Amniotic stem cell (primary cell): Measurements from ENCODE around the gene C17orf50.

ENCODE experiments used
- DNase-seq: peaks from one replicate; lab custom pipeline; 2025; lab: John Stamatoyannopoulos, UW

The C17orf50 gene

DNA sequence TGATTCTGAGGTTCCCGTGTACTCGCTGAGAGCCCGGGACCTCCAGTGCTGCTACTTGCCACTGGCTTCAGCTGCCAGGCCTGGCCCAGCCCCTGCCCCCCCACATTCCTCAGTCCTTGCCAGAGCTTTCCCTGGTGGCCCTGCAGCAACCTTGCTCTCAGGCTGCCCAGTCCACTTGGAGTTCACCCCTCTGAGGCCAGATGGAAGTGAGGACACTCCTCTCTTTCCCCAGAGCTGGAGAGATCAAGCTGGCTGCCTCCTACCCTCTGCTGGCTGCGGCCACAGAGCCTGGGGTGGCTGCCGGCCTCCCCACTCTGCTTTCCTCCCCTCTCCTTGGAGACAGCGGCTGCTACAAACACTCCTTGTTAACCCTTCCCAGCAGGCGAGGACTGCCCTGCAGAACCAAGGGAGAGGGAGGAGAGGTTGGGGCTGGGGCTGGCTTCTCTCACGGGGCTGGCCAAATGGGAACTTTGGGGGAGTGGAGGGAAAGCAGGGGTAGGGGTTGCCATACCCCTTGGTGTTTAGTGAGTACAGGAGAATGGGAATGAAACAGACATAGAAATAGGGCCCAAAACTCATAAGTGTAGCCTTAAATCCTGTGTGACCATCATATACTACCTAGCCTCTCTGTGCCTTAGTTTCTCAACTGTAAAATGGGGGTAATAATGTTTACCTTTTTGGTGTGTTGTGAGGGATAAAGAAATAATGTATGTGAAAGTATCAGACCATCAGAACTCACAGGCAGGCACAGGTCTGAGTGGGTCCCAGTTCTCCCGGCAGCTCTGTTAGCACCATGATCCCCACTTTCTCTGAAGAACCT is 7.5 kb upstream of the C17orf50 start, which contains the start of gene GAS2L2:
Gene GAS2L2, minus strand, starts transcription at position 295 of the 820 bp plus-strand sequence. CDS start 389 bp downstream, outside the sequence.
- DNase-seq, result no peak

DNA sequence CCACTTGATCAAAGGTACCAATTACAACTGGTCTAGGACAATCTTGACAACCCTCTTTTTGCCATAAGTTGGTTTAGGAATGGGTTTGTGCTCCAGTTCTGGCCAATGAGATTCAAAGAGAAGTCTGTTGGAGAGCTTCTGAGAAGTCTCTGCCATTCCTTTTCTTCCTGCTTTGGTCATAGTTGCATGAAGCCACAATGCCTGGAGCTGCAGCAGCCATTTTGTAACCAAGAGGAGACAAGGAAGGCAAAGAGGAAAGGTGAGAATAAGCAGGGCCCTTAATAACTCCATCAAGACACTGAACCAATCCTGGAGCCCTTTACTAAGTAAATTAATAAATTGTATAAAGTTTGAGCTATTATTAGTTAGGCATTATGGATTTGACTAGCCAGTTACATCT is 3.4 kb upstream of the C17orf50 start:
- DNase-seq, result no peak

DNA sequence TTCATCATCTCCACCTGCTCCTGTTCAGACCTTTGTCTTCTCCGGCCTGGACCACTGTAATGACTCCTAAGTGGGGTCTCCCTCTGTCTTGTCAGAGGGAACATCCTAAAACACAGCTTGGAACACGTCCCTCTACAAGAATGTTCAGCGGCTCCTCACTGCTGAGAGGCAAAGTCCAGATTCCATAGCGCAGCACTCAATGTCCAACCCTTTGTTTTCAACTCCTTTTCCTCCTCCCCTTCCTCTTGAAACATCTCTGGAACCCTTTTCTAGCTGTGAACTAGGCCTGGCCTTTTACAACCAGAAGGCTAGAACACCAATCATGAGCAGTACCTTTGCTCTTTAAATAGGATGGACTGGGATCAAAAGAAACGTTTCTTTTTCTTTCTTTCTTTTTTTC is 914 bp downstream of the C17orf50 start:
- DNase-seq, result no peak

DNA sequence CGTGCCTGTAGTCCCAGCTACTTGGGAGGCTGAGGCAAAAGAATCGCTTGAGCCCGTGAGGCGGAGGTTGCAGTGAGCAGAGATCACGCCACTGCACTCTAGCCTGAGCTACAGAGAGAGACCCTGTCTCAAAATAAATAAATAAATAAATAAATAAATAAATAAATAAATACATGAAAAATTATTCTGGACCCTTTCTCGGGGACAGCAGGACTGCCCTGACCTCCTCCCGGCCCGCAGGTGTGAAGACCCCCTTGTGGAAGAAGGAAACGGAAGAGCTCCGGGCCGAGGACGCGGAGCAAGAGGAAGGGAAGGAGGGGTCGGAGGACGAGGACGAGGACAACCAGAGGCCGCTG is 3.1 kb downstream of the C17orf50 start:
- no peak for DNase-seq

DNA sequence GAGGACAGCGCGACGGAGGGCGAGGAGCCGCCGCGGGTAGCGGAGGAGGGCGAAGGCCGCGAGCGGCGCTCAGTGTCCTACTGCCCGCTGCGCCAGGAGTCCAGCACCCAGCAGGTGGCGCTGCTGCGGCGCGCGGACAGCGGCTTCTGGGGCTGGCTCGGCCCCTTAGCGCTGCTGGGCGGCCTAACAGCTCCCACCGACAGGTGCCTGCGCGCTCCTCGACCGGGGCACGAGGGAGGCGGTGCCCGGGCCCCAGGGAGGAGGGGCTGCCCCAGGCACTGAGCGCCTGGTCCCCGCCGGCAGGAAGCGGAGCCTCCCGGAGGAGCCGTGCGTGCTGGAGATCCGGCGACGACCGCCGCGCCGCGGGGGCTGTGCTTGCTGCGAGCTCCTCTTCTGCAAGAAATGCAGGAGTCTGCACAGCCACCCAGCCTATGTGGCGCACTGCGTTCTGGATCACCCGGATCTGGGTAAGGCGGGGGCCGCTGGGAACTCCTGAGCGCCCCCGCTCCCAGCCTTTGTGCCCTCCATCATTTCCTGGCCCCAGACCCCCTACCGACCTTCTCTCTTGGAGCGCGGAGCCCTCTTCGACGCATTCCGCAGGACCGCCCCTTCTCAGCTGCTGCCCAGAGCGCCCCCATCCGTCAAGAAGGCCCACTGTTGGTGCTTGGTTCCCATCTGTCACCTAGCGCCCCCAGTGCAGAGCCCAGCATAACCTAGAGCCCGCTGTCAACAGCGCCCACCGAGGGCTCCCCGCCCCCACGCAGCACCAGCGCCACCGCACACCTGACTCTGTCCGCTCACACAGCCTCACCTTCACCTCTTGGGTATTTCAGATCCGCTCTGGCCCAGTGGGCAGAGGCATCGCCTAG is 3.7 kb downstream of the C17orf50 start:
- peak; percentile 52 for DNase-seq

DNA sequence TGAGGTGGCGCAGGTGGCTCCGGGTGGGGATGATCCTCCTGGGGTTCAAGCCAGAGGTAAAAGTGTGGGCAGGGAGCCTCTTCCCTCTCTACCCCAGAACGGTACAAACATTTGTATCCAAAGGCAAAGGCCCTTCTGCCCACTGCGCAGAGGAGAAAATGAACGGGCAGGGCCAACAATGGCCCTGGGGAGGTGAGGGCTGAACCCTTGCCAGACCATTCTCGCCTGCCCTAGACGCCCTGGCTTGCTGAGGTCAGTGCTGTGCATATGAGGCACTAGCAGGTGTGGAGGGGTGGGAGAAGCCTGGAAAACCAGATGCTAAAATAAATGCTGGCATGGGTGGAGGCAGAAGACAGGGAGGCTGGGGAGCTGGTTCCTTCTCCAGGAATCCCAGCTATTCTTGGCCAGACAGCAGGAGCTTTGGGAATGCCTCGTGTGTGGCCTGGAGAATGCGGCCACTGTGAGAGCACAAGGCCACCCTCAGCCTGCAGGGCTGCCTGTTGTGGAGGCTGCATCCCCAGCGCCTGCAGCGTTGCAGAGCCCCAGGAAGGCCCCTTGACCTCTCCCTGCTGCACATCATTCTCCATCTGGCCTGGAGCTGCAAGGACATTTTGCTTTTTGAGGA is 4.5 kb downstream of the C17orf50 start:
- no peak for DNase-seq

DNA sequence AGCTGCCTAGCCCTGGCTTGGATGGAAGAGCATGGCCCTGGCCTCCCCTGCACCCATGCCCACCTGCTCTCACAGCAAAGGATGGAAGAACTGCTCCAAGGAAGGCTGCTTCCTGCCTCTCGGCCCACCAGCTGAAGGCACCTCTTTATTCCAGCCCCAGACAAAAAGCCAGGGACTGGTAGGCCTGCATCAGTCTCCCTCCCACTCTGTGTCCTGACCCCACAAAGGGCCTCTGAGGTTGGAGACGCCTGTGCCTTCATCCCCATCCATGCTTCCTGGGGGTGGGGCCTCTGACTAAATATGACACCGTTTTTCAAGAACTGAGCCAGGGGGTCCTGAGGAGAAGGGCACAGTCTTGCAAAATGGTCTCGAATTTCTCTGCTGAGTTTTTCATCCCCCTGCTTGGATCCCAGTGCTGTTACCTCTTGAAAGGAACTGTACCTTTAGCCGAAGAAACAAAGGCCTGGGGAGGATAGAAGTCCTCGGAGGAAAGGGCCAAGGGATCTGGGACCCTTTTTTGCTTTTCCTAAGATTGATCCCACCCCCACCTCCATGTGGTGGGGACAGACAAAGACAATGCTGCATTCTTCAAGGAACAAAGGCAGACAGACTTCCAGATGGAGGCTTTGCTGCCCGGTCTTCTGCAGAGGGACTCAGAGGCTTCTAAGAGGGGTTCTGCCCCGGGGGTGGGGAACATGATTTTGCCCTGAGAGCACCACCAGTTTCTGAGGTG is 5.2 kb downstream of the C17orf50 start:
- no peak for DNase-seq

DNA sequence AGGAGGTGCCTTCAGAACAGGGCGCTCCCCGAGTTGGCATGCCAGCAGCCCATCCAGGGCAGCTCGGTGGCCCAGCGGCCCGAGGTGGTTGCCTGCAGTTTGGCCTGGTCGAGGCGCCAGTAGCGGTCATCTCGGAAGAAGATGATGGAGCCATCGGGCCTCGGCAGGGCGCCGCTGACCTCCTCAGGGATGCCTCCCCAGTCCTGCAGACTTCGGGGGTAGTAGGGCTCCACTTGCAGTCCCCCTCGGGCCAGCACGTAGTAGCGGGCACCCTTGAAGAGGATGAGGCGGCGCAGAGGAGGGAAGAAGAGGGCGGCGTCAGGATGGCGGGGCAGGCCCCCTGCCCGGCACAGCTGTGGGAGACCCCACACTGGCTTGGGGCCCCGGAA is 5.8 kb downstream of the C17orf50 start:
- DNase-seq, result no peak

DNA sequence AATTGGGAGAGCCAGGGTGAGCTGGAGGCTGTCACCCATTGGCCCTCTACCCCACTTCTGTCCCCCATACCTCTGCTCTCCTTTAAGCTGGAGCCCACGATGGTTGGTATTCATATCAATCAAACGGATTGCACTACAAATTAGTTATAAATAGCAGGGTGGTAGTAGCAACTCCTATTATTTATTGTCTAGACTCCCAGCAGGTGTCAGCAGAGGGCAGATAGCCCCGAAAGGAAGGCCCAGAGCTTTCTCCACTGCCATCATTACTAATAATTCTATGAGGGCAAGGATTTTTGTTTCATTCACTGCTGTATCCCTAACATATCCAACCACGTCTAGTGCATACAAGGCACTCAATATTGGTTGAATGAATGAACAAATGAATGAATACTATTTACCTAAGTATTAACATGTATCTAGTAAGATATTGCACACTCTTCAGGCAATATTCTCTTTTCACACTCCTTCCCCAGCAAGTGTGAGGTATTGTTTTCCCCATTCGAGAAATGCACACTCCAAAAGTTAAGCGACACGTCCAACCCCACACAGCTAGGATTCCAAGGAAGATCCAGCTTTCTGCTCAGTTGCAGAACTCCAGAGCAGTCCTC is 6.3 kb downstream of the C17orf50 start:
- DNase-seq, result no peak

DNA sequence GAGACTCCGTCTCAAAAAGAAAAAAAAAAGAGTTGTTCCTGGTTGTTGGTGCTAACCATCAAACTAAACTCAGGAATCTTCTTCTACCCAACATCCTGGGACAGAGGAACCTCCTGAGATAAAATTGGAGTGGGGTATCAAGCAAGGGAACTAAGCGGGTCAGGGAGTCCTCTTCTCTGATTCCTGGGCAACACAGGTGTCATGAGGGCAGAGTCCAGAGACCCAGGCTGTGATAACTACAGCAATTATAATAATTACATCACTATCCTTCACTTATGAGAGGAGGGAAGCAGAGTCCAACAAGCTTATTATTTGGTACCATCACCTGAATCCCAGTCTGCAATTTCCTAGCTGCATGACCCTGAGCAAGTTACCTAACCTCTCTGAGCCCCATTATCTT is 8.1 kb downstream of the C17orf50 start:
- DNase-seq, result no peak

DNA sequence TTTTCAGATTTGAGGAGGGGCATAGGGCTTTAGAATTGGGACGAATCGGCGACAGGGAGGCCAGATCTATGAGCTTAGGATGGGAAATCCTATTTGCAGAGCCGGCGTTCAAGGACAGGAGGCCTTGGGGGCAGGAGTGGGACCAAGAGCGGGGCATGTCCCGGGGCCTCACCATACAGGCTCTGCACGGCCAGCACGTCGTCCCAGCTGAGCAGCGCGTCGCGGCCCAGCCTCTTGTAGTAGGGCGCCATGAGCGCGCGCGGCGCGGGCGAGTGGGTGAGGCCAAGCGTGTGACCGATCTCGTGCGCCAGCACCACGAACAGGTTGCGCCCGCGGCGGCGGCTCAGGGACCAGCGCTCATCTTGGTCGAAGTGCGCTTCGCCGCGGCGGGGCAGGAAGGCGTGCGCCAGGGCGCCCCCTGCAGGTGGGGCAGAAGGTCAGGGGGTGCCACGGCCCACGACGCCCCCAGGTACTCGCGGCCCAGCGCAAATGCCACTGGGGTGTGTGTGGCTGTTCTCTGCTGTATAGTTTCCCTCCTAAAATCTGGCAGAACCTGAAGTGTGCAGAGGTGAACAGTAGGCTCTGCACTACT is 9.3 kb downstream of the C17orf50 start:
- no peak for DNase-seq

DNA sequence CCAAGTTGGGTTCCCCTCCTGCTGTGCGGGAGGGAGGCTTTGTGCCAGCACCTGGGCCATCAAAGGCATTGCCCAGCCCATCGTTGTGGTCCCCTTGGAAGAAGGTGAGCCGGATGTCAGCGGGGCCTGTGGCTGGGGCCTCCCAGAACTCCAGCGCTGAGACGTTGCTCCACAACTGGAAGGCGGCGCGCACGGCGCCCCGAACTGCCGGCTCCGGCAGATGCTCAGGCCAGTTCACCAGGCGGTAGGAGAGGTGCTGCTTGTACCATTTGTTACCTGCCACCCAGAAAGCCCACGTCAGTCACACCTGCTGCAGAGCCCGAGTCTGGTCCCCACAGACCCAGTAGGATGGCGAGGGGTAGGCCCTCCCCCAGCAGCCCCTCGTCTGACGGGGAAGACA is 12.4 kb downstream of the C17orf50 start:
- no peak for DNase-seq

DNA sequence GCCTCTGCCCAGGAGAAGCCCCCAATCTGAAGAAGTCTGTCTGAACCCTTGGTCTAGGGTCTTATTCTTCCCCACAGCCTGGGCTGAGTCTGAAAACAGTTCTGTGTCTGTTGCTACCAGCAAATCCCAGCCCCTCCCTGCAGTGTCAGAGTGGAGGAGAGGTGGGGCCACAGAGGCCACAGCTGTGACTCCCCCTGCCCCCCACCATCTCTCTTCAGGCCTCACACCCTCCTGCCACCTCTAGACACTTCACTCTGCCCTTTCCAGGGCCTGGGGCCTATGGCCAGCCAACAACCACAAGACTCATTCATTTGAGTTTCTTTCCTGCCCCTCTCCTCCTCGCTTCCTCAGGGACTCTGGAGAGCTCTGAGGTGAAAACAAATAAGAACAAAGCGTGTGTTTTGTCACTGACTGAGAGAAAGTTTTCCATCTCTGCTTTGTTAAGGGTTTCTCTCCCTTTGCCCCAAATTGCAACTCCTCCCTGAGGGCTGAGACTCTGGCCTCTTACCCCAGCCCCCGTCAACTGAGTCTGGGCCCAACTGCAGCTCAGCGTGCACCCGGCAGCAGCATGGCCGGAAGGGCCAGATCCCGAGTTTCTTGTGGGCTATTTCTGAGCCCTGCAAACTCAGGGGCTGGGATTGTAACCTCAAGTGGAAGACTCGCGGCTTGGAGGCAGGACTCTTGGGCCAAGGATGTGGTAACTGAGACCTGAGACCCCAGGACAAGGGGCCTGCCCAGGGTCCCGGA is 13.2 kb downstream of the C17orf50 start:
- no peak for DNase-seq

DNA sequence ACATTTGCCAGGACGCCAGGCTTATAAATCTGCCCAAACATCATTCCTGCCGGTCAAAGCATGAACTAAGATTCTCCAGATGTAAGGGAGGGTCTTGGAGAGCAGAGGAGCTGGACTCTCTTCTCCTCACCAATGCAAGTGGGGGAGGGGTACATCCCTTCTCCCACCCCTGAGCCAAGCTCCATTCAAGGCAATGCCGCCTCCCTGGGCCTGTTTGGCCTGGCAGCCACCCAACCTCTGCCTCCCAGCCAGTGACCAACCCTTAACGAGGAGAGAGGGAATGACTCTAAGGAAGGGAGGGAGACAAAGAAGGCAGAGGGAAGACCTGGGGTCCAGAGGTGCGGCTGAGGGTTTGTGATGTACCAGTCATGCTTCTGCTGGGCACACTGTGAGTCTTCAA is 13.8 kb downstream of the C17orf50 start:
- DNase-seq, result no peak

DNA sequence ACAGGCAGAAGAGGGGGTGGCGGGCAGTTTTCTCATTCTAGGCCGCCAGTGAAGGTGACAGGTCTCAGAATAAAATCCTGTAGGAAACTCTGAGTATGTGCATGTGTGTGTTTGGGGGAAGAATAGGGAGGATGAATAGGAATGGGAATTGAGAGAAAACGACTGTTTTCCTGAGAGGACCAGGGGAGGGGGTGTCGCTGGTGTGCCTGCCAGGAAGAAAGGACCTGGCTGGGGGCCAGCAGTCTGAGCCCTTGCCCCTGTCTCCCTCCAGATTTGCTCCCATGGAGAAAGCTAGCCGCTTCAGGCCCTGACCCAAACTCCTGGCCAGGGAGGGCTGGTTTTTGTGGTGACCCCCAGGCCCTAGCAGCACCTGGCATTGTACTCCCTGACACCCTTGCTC is 14.4 kb downstream of the C17orf50 start:
- DNase-seq, result no peak

DNA sequence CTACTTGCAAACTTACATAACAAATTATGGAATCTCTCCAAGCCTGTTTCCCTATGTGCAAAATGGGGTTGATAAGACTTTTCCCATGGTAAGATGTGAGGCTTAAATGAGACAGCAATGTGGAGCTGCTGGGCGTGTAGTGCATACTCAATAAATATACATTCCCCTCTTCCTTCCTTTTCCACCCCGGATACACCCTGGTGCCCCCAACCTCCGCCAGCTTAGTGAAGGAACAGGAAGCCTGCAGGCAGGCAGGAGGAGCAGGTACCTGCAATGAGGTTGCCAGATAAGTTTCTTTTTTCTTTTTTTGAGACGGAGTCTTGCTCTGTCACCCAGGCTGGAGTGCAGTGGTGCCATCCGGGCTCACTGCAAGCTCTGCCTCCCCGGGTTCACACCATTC is 14.9 kb downstream of the C17orf50 start:
- no peak for DNase-seq

DNA sequence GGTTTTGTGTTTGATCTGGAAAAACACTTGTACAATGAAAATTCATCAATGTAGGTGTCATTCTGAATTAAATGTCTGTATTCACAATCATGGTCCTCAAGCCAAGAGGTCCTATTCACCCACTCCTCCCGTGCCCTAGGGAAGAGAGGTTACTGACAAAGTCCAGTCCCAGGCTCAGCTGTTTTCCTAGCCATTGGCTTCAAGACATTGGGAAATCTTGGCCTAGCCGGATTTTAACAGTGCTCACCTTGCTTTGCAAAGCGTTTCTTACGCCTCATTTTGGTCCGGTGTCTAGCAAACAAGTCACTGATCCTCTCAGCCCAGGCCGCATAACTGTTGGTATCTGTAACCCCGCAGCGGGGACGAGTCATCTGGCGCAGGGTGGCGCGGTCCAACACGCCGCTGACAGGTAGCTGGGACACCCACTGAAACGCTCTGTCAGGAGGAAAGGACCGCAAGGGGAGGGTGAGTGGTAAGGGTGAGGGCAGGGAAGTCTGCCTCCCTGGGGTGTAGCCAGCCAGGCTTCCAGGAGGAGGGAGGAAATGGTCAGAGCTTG is 18.0 kb downstream of the C17orf50 start:
- no peak for DNase-seq

DNA sequence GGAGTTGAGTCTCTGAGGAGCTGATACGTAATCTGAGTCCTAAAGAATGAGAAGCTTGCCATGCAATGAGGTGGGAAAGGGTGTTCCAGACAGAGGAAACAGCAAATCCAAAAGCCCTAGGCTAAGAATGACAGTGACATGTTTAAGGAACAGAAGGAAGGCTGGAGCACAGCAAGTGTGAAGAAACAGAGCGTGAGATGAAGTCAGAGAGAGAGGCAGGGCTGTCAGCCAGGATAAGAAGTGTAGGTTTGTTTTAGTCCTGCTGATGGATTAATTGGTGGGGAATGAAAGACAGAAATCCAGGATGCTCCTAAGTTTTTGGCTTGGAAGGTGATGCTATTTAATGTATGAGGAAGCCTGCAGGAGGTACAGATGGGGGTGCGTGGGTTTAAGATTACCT is 20.3 kb downstream of the C17orf50 start:
- no peak for DNase-seq

DNA sequence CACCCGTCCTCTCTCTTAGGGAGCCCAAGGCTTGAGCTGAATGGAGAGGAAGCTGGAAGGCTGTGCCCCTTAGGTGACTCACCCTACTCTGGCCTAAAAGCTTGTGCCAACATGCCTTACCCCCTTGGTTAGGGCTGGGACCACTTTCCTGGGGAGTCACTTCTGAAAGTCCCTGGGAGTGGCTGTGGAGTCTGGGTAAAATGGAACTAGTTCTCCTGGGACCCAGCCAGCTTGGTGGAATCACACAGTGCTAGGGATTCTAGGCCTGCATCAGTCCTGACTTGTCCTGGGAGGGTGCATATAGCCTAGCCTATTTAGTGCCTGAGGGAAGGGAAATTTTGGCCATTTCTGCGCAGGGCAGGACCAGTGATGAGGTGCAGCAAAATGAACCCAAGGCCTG is 24.2 kb downstream of the C17orf50 start:
- no peak for DNase-seq

DNA sequence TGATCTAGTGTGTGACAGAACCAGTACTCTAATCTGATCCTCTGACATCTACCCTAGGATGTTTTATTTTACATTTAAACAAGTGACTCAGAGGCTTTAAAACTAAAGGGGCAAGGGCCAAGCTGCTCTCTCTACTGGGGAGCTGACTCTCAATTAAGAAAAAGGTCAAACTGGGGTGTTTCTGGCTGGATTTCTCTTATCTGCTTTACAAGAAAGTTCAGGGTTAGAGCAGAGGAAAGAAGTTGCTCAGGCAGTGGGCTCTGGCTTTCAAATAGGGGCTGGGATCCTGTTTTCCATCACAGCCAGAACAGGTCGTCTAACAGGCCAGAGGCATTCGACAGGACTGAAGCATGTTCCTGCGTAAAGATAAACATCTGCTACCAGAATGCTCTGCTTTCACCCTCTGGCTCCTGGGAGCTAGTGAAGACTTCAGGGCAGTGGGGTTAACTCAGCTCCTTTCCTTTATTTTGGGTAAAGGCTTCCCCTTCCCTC is 26.3 kb downstream of the C17orf50 start:
- DNase-seq, result no peak
